HG03045 (cell line): Measurements from ENCODE around the gene CX3CL1.
"Not testable (repeated sequence)": the region's sequence is repeated elsewhere in the genome, so short reads cannot be mapped to it uniquely, and the experiment has no call there.

Source experiments
- ATAC-seq: cut with Tn5 transposase; IDR thresholded peaks from one replicate; pipeline ENCODE4 v1.9.1; 2021; ENCODE audit warnings: mild to moderate bottlenecking, moderate library complexity; ENCODE audit not compliant: unreplicated experiment

Gene CX3CL1

DNA sequence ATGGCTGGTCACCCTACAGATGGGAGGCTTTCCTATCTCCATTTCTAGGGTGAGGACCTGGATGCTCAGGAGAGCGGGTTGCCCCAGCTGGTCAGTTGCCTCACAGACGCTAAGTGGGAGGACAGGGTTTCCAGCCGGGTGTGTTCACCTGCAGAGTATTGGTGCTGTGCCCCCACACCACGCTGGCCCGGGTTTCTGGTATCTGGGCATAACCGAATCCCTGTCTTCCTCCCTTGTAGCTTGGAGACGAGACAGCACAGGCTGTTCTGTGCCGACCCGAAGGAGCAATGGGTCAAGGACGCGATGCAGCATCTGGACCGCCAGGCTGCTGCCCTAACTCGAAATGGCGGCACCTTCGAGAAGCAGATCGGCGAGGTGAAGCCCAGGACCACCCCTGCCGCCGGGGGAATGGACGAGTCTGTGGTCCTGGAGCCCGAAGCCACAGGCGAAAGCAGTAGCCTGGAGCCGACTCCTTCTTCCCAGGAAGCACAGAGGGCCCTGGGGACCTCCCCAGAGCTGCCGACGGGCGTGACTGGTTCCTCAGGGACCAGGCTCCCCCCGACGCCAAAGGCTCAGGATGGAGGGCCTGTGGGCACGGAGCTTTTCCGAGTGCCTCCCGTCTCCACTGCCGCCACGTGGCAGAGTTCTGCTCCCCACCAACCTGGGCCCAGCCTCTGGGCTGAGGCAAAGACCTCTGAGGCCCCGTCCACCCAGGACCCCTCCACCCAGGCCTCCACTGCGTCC, 9.7 kb downstream of the CX3CL1 start:
- no peak for ATAC-seq

DNA sequence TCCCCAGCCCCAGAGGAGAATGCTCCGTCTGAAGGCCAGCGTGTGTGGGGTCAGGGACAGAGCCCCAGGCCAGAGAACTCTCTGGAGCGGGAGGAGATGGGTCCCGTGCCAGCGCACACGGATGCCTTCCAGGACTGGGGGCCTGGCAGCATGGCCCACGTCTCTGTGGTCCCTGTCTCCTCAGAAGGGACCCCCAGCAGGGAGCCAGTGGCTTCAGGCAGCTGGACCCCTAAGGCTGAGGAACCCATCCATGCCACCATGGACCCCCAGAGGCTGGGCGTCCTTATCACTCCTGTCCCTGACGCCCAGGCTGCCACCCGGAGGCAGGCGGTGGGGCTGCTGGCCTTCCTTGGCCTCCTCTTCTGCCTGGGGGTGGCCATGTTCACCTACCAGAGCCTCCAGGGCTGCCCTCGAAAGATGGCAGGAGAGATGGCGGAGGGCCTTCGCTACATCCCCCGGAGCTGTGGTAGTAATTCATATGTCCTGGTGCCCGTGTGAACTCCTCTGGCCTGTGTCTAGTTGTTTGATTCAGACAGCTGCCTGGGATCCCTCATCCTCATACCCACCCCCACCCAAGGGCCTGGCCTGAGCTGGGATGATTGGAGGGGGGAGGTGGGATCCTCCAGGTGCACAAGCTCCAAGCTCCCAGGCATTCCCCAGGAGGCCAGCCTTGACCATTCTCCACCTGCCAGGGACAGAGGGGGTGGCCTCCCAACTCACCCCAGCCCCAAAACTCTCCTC, 10.4 kb downstream of the CX3CL1 start:
- ATAC-seq, result no peak

DNA sequence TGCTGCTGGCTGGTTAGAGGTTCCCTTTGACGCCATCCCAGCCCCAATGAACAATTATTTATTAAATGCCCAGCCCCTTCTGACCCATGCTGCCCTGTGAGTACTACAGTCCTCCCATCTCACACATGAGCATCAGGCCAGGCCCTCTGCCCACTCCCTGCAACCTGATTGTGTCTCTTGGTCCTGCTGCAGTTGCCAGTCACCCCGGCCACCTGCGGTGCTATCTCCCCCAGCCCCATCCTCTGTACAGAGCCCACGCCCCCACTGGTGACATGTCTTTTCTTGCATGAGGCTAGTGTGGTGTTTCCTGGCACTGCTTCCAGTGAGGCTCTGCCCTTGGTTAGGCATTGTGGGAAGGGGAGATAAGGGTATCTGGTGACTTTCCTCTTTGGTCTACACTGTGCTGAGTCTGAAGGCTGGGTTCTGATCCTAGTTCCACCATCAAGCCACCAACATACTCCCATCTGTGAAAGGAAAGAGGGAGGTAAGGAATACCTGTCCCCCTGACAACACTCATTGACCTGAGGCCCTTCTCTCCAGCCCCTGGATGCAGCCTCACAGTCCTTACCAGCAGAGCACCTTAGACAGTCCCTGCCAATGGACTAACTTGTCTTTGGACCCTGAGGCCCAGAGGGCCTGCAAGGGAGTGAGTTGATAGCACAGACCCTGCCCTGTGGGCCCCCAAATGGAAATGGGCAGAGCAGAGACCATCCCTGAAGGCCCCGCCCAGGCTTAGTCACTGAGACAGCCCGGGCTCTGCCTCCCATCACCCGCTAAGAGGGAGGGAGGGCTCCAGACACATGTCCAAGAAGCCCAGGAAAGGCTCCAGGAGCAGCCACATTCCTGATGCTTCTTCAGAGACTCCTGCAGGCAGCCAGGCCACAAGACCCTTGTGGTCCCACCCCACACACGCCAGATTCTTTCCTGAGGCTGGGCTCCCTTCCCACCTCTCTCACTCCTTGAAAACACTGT, 11.3 kb downstream of the CX3CL1 start:
- ATAC-seq, result no peak

DNA sequence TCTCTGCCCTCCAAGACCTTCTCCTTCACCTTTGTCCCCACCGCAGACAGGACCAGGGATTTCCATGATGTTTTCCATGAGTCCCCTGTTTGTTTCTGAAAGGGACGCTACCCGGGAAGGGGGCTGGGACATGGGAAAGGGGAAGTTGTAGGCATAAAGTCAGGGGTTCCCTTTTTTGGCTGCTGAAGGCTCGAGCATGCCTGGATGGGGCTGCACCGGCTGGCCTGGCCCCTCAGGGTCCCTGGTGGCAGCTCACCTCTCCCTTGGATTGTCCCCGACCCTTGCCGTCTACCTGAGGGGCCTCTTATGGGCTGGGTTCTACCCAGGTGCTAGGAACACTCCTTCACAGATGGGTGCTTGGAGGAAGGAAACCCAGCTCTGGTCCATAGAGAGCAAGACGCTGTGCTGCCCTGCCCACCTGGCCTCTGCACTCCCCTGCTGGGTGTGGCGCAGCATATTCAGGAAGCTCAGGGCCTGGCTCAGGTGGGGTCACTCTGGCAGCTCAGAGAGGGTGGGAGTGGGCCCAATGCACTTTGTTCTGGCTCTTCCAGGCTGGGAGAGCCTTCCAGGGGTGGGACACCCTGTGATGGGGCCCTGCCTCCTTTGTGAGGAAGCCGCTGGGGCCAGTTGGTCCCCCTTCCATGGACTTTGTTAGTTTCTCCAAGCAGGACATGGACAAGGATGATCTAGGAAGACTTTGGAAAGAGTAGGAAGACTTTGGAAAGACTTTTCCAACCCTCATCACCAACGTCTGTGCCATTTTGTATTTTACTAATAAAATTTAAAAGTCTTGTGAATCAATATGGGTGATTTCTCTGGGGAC, 12.2 kb downstream of the CX3CL1 start:
- no peak for ATAC-seq

DNA sequence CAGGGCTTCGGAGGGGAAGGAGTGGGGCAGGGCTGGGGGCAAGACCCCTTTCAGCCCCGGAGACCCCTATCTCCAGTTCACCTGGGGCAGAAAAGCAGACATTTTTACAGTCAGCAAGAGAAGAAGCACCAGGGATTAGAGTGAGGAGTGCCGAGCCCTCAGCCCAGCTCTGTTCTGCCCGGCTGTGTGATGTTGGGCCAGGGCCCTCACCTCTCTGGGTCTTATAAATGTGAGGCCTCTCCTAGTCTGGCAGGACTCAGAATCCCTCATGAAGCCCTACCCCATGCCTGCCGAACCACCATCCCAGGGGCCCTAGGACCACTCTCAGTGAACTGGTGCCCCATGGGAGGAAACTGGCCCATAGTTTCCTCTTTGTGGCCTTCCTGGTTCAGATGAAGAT, 12.8 kb downstream of the CX3CL1 start:
- no peak for ATAC-seq

DNA sequence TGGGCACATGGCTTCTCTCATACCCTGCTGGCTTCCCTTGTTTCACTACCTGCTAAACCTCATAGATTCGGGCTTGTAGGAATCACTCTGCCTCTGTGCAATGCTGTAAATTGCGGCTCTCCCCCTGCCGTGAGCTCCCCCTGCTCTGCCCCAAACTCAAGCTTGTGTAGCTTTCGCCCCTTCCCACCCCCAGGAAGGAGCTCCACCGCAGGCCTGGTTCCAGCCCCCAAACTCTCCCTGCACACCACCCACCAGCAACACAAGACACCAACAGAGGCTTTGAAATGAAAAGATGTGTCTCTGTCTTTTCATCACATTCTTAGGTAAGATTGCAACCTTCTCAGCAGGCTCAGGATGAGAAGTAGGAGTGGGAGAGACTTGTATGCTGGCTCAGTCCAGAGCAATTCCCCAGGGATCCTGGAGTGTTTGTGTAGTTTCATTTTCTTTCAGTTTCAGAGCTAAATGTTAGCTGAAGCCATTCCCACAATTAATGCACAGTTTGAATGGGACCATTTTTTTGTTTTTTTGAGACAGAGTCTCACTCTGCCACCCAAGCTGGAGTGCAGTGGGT, 14.2 kb downstream of the CX3CL1 start:
- ATAC-seq, result no peak

DNA sequence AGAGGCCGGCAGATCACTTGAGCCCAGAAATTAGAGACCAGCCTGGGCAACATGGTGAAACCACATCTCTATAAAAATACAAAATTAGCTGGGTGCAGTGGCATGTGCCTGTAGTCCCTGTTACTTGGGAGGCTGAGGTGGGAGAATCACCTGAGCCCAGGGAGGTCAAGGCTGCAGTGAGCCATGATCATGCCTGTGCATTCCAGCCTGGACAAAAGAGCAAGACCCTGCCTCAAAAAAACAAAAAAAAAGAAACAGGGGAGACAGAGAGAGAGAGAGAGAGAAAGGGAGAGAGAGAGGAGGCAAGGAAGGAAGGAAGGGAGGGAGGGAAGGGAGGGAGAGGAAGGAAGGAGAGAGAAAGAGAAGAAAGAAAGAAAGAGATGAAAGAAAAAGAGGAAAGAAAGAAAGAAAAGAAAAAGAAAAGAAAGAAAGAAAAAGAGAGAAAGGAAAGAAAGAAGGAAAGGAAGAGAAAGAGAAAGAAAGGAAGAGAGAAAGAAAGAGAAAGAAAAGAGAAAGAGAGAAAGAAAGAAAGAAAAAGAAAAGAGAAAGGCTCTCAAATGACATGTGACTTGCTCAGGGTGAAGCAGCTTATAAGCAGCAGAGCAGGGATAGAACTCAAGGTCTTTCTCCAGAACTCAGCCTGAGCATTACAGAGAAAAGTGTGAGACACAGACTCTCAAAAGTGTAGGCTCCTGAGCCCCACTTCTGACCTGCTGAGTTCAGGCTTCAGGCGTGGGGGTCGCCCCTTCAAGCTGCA, 15.5 kb downstream of the CX3CL1 start:
- ATAC-seq, result no peak

DNA sequence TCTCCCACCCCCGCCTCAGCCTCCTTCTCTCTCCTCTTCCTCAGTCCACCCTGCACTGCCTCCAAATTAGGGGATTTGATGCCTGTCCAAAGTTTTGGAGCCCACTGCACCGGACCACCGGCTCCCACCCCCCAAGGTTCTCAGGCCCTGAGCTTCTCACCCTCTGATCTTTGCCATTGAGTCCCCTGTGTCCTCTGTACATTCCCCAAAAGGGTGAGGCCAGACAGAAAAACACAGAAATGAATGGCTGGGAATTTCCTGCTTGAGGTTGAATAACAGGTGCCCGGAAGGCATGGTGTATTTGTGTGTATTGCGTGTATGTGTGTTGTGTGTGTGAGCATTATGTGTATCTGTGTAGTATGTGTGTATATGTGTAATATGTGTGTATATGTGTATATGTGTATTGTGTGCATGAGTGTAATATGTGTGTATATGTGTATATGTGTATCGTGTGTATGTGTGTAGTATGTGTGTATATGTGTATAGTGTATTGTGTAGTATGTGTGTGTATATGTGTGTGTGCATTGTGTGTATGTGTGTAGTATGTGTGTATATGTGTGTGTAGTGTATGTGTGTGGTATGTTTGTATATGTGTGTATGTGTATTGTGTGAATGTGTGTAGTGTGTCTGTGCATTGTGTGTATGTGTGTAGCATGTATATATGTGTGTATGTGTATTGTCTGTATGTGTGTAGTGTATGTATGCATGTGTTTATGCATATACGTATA, 16.2 kb downstream of the CX3CL1 start:
- no peak for ATAC-seq

DNA sequence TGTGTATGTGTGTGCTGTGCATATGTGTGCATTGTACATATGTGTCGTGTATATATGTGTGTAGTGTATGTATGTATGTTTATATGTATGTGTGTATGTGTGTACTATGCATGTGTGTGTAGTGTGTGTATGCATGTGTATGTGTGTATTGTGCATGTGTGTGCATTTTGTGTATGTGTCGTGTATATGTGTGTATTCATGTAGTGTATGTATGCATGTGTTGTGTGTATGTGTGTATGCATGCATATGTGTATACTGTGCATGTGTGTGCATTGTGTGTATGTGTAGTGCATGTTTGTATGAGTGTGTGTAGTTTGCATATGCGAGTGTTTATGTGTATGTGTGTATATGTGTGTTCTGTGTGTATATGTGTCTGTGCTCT, 16.8 kb downstream of the CX3CL1 start:
- no peak for ATAC-seq

DNA sequence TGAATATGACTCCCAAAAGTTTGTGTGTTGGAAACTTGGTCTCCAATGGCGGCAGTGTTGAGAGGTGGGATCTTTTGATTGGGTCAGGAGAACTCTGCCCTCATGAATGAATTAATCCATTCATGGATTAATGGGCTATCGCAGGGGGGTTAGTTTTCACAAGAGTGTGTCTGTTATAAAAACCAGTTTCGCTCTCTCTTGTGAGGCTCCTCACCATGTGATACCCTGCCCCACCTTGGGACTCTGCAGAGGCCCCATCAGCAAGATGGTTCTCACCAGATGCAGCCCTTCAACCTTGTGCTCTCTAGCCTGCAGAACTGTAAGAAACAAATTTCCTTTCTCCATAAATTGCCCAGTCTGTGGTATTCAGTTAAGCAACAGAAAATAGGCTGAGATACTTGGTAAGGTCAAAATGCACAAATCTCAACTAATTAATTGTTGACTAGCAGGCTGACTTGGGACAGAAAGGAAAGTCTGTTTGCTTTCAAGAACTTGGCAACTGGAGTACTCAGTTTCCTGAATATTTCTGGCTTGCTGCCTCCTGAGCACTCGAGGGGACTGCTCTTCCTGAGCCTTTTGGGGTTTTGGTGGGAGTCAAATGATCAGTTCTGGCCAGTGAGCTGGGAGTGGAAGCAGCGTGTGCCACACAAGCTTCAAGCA, 18.5 kb downstream of the CX3CL1 start:
- ATAC-seq, result no peak

DNA sequence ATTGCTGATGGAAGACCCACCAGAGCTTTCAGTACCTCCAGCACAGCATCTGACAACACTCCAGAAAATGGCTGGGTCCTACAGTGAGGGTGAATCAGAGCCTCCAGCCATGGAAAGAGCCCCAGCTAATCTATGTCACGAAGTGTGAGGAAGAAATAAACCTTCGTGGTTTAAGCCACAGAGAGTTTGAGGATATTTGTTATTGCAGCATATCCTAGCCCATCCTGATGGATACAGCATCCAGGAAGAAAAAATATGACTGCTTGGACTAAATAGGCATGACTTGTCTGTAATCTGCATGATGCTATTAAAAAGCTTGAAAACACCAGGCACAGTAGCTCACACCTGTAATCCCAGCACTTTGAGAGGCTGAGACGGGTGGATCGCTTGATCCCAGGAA, 19.0 kb downstream of the CX3CL1 start:
- ATAC-seq, result no peak

DNA sequence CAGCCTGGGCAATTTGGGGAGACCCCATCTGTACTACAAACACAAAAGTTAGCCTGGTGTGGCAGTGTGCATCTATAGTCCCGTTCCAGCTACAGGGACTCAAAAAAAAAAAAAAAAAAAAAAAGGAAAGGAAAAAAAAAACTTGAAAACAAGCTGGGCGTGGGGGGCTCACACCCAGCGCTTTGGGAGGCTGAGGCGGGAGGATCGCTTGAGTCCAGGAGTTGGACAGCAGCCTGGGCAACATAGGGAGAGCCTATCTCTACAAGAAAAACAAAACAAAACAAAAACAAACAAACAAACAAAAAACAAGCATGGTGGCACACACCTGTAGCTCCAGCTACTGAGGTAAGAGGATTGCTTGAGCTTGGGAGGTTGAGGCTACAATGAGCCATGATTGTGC, 19.4 kb downstream of the CX3CL1 start:
- ATAC-seq, result no peak

DNA sequence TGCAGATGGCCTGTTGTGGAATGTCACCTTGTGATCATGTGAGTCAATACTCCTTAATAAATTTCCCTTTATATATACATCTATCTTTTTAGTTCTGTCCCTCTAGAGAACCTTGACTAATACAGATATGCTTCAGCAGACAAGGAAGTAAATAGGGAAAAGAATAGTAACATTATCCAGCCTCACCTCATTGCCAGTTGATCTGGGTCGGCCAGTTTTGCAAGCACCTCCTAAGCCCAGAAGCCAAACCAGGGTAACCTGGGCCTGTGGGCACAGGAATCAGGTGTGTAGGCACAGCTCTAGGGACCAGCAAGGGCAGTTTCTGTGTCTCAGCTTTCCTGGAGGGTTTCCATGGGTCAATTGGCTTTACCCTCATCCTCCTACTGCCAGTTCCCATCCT, 20.4 kb downstream of the CX3CL1 start:
- no peak for ATAC-seq

DNA sequence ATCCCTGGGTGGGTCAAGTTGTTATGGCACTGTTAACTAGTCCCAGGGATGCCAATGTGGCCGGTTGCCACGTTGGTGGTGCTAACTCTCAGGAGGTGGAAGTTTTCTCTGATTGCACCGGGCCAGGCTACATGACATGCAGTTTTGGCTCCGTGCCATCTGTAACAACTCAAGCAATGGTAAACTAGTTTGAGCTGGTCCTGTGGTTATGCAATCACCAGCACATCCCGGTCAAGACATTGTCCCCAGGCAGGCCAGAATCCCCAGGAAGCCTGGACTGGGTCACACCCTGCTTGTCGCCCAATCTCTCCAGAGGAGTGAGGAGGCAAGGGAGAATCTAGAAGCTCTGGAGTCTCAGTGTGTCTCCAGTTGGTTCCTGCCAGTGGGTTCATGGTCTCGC, 22.2 kb downstream of the CX3CL1 start:
- no peak for ATAC-seq

DNA sequence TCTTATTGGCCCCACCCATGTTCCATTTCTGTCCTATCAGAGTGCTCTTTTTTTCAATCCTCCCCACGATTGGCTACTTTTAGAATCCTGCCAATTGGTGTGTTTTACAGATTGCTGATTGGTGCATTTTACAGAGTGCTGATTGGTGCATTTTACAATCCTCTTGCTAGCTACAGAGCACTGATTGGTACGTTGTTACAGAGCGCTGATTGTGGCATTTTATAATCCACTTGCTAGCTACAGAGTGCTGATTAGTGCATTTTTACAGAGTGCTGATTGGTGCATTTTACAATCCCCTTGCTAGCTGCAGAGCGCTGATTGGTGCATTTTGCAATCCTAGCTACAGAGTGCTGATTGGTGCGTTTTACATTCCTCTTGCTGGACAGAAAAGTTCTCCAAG, 22.7 kb downstream of the CX3CL1 start:
- no peak for ATAC-seq

DNA sequence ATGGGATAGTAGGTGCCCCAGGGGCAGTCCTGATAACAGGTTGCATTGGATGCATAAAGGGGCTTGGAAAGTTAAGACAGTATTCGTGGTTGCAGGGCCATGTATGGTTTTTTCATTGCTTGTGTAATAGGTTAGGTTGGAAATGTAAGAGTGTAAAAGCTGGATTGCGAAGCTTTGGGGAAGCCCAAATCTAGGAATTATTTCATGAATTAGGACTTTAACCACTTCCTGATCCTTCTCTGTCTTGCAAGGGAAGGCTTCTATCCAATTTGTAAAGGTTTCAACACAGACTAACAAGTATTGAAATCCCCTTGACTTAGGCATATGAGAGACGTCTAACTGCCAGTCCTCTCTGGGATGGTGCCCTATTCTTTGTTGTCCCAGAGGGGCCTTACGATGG, 24.5 kb downstream of the CX3CL1 start:
- no peak for ATAC-seq

DNA sequence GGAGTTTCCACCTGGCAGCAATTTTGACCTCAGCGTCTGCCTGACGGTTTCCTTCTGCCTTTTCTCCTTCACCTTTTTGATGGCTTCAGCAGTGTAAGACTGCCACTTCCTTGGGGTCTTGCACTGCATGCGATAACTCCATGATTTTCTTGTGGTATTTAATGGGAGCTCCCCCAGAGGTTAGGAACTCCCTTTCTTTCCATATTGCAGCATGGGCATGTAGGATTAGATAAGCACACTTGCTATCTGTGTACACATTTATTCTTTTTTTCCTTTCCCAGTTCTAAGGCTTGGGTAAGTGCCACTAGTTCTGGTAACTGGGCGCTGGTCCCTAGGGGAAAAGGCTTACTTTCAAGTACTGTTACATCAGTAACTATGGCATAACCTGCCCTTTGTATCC, 25.2 kb downstream of the CX3CL1 start:
- not testable (repeated sequence) for ATAC-seq

DNA sequence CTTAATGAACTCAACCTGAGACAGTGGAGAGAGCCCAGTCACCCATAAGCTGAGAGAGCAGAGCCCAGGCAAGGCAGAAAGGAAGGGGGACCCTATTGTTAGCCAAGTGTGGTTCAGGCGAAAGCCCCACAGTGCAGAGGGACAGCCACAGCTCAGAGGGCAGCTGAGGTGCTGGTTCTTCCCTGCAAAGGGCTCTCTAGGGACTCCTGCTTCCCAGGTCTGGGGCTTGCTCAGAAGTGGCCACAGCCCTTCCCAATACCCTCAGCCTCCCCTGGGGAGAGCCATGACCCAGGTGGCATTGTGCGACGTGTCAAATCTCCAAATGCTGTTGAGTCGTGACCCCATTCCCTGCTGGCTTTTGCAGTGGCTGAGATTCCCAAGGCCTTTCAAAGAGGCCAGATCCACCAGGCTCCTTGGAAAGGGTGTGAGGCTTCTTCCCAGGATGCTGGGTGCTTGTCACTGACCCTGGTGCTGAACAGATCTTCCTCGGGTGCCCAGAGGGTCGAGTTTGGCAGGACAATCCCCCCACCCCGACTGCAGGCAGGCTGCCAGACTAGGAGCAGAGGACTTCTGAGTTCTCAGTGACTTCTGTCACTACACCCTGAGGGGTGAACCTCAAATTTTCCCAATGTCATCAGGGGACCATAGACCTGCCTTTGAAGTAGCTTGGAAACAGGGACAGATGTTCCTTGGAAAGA, 29.8 kb downstream of the CX3CL1 start:
- no peak for ATAC-seq
